ENCODE measurements around the gene ROBO4. TPM values are rescaled to one million over a fixed set of nuclear protein-coding genes. Genes with fewer than 3 reads are reported as not detected.

The ROBO4 gene
- total and polyA plus RNA-seq, 3 experiments from 2014 or later, result not detected

GRCh38 chr11:124835918-124836317 is 61.7 kb downstream of the ROBO4 start:
- no peaks in the 10 kb centered on the region for H3K9me3 ChIP-seq (ENCODE audit: low read length)
- Mint-ChIP-seq H3K4me3 (peak overlapping the region in 6 of 7 donors; percentile 20 to 81 (median 69)), H3K36me3 (no peaks in the 10 kb centered on the region), H3K9me3 (no peaks in the 10 kb centered on the region), H3K27ac (no peak overlapping the region), H3K27me3 (peaks cover 48 to 62% of the 10 kb centered on the region in 2 donors), H3K4me1 (peaks cover 13 to 20% (median 16%) of the 10 kb centered on the region in 3 donors)
- H3K27ac ChIP-seq (ENCODE audit: low read depth, low read length), result no peak overlapping the region
- no peaks in the 10 kb centered on the region for H3K36me3 ChIP-seq (ENCODE audit: insufficient read depth, low read length)
- peaks cover 34% of the 10 kb centered on the region for H3K27me3 ChIP-seq (ENCODE audit: insufficient read depth, low read length, poor library complexity, severe bottlenecking)
- no peak for DNase-seq
- ChIA-PET POLR2A (interaction anchor here (0.9 kb wide), 1 partner anchor 167 kb away, joined by 3 read pairs; no protein-coding TSS in a partner anchor), CTCF (interaction anchor here (1.0 to 10.4 kb wide), 18 partner anchors 28 to 196 kb away, joined by 3 to 105 read pairs (median 6); partner anchors contain the start of genes MSANTD2, SIAE and SPA17)
- no peaks in the 10 kb centered on the region for H3K4me1 ChIP-seq (ENCODE audit: insufficient read depth, low read length)
- no peak overlapping the region for H3K4me3 ChIP-seq (ENCODE audit: low read length)

- Histone ChIP-seq H3K4me3 (ENCODE audit: low read length) (no peak overlapping the region), H3K4me1 (ENCODE audit: insufficient read depth, low read length) (no peaks in the 10 kb centered on the region), H3K27me3 (ENCODE audit: insufficient read depth, low read length, poor library complexity, severe bottlenecking) (peaks cover 21% of the 10 kb centered on the region), H3K9me3 (ENCODE audit: low read length) (no peaks in the 10 kb centered on the region), H3K27ac (ENCODE audit: low read depth, low read length) (no peak overlapping the region), H3K36me3 (ENCODE audit: insufficient read depth, low read length) (no peaks in the 10 kb centered on the region)
- no peaks in the 10 kb centered on the region for H3K36me3 Mint-ChIP-seq
- no peak overlapping the region for H3K4me3 Mint-ChIP-seq
- no peak for DNase-seq
- no peak overlapping the region for H3K27ac Mint-ChIP-seq
- H3K4me1 Mint-ChIP-seq, result peaks cover 8 to 13% (median 10%) of the 10 kb centered on the region in 3 donors
- H3K9me3 Mint-ChIP-seq, result no peaks in the 10 kb centered on the region
- ChIA-PET POLR2A (no interaction called here), CTCF (interaction anchor here (0.8 to 10.4 kb wide), 2 partner anchors 71 to 163 kb away, joined by 3 to 105 read pairs; partner anchors contain the start of genes SIAE and SPA17)
- H3K27me3 Mint-ChIP-seq, result peaks cover 43 to 53% of the 10 kb centered on the region in 2 donors
Observed at GRCh38 chr11:124834526-124835180, 63.0 kb downstream of the ROBO4 start.

Other genes with a start within 250 kb of the ROBO4 start
- gene SIAE, start 224.1 kb downstream of the ROBO4 start, total RNA-seq, result 1 to 10 TPM; 4.0 to 5.2 TPM
- gene SIAE, start 224.1 kb downstream of the ROBO4 start, polyA plus RNA-seq, result 0.85 TPM
- 1 to 10 TPM; 2.2 to 3.9 TPM for gene SPA17, start 224.0 kb downstream of the ROBO4 start, total RNA-seq
- 1.4 TPM for gene SPA17, start 224.0 kb downstream of the ROBO4 start, polyA plus RNA-seq
- 1 to 10 TPM; 4.6 to 6.4 TPM for gene NRGN, start 157.9 kb downstream of the ROBO4 start, total RNA-seq
- not detected for gene NRGN, start 157.9 kb downstream of the ROBO4 start, polyA plus RNA-seq
- gene VSIG2, start 145.6 kb downstream of the ROBO4 start, total RNA-seq, result under 1 TPM; 0.24 to 0.40 TPM
- gene VSIG2, start 145.6 kb downstream of the ROBO4 start, polyA plus RNA-seq, result not detected
- under 1 TPM; 0.35 to 0.77 TPM for gene ESAM, start 135.6 kb downstream of the ROBO4 start, total RNA-seq
- not detected for gene ESAM, start 135.6 kb downstream of the ROBO4 start, polyA plus RNA-seq
- 10 to 100 TPM; 12.3 to 13.2 TPM for gene MSANTD2, start 97.5 kb downstream of the ROBO4 start, total RNA-seq
- gene MSANTD2, start 97.5 kb downstream of the ROBO4 start, polyA plus RNA-seq, result 4.4 TPM
- 1 to 10 TPM; 7.7 to 9.4 TPM for gene ROBO3, start 32.4 kb downstream of the ROBO4 start, total RNA-seq
- gene ROBO3, start 32.4 kb downstream of the ROBO4 start, polyA plus RNA-seq, result 2.2 TPM
- gene HEPN1, start 21.4 kb upstream of the ROBO4 start, total RNA-seq, result not detected
- not detected for gene HEPN1, start 21.4 kb upstream of the ROBO4 start, polyA plus RNA-seq
- not detected for gene HEPACAM, start 38.2 kb upstream of the ROBO4 start, total RNA-seq
- gene HEPACAM, start 38.2 kb upstream of the ROBO4 start, polyA plus RNA-seq, result not detected
- 1 to 10 TPM; 3.6 to 3.7 TPM for gene CCDC15, start 56.3 kb upstream of the ROBO4 start, total RNA-seq
- gene CCDC15, start 56.3 kb upstream of the ROBO4 start, polyA plus RNA-seq, result 1.6 TPM
- 1 to 10 TPM; 1.5 to 2.0 TPM for gene SLC37A2, start 165.4 kb upstream of the ROBO4 start, total RNA-seq
- 0.33 TPM for gene SLC37A2, start 165.4 kb upstream of the ROBO4 start, polyA plus RNA-seq
- 10 to 100 TPM; 22.5 to 25.5 TPM for gene TMEM218, start 213.8 kb upstream of the ROBO4 start, total RNA-seq
- 36.6 TPM for gene TMEM218, start 213.8 kb upstream of the ROBO4 start, polyA plus RNA-seq